Osteoblast (primary cell): Measurements from ENCODE around the gene NCR2. TPM values are rescaled to one million over a fixed set of nuclear protein-coding genes. Genes with fewer than 3 reads are reported as not detected.
A peak's percentile ranks its signal among the peaks of the same experiment; 100 is the strongest.

Source experiments
- DNase-seq: peaks from one replicate; pipeline ENCODE4 v3.0.0; 2011; ENCODE audit warnings: low spot score, mixed read lengths; ENCODE audit not compliant: insufficient read length; ENCODE audit errors: missing footprints
- H2AFZ ChIP-seq: 2 replicates; pipeline ENCODE4 v1.6.0; 2011; ENCODE audit warnings: mild to moderate bottlenecking, low read length
- H3K27ac ChIP-seq: 2 replicates; pipeline ENCODE4 v1.5.1; 2011; ENCODE audit warnings: mild to moderate bottlenecking, low read depth, low read length, moderate library complexity
- H3K27me3 ChIP-seq: 2 replicates; pipeline ENCODE4 v1.6.0; 2012; ENCODE audit warnings: mild to moderate bottlenecking, control low read depth, inconsistent platforms, low read length, moderate library complexity; ENCODE audit not compliant: insufficient read depth
- H3K36me3 ChIP-seq: 2 replicates; pipeline ENCODE4 v1.5.1; 2011; ENCODE audit warnings: mild to moderate bottlenecking, low read length, control low read depth, moderate library complexity; ENCODE audit not compliant: insufficient read depth
- H3K4me1 ChIP-seq: 2 replicates; pipeline ENCODE4 v1.5.1; 2011; ENCODE audit warnings: mild to moderate bottlenecking, low read length, control low read depth, moderate library complexity; ENCODE audit not compliant: insufficient read depth
- H3K4me2 ChIP-seq: 2 replicates; pipeline ENCODE4 v1.6.0; 2011; ENCODE audit warnings: mild to moderate bottlenecking, low read length; ENCODE audit not compliant: insufficient read depth
- H3K4me3 ChIP-seq: fragments of 200-600 bp; sonication (generic); 3 replicates; pipeline ENCODE4 v1.5.1; 2012; ENCODE audit warnings: mild to moderate bottlenecking, low read length, inconsistent platforms; ENCODE audit not compliant: insufficient read depth
- H3K79me2 ChIP-seq: 2 replicates; pipeline ENCODE4 v1.6.0; 2012; ENCODE audit warnings: mild to moderate bottlenecking, low read length, control low read depth, inconsistent platforms; ENCODE audit not compliant: insufficient read depth
- H3K9me3 ChIP-seq: 2 replicates; pipeline ENCODE4 v1.5.1; 2011; ENCODE audit warnings: low read depth, low read length, control low read depth
- H4K20me1 ChIP-seq: 2 replicates; pipeline ENCODE4 v1.6.0; 2012; ENCODE audit warnings: mild to moderate bottlenecking, low read length, control low read depth; ENCODE audit not compliant: insufficient read depth
- total RNA-seq: library from RNA; depleted of rRNA; stranded (reverse); fragments of >200 nt; gene quantifications from 2 replicates; pipeline ENCODE4 v1.2.3, GENCODE V29; 2012
- TF ChIP-seq, protein P1 (sequence below): IDR thresholded peaks from 2 replicates; pipeline ENCODE4 v1.5.1; 2011; ENCODE audit warnings: mild to moderate bottlenecking, low read depth, low read length, moderate library complexity; ENCODE audit errors: extremely low read depth

NCR2 gene
- total RNA-seq, 1 donor, result not detected

DNA sequence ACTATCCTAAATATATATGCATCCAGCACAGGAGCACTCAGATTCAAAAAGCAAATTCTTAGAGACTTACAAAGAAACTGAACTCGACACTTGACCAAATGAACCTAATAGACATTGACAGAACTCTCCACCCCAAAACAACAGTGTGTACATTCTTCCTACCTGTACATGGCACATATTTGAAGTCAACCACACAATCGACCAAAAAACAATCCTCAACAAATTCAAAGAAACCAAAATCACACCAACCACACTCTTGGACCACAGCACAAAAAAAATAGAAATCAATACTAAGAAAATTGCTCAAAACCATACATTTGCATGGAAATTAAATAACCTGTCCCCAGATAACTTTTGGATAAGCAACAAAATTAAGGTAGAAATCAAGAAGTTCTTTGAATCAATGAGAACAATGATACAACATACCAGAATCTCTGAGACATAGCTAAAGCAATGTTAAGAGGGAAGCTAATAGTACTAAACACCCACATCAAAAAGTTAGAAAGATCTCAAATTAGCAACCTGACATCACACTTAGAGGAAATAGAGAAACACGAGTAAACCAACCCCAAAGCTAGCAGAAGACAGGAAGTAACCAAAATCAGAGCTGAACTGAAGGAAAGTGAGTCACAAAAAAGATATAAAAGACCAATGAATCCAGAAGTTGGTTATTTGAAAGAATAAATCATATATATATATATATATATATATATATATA, 36.5 kb upstream of the NCR2 start:
- Histone ChIP-seq H3K4me1 (no peaks in the 10 kb centered on the region), H3K27ac (no peak overlapping the region), H3K4me2 (no peak overlapping the region), H4K20me1 (no peaks in the 10 kb centered on the region), H3K4me3 (no peak overlapping the region), H3K79me2 (no peaks in the 10 kb centered on the region), H3K9me3 (no peaks in the 10 kb centered on the region), H2AFZ (no peak overlapping the region), H3K27me3 (no peaks in the 10 kb centered on the region), H3K36me3 (no peaks in the 10 kb centered on the region)
- TF ChIP-seq, protein P1, sequence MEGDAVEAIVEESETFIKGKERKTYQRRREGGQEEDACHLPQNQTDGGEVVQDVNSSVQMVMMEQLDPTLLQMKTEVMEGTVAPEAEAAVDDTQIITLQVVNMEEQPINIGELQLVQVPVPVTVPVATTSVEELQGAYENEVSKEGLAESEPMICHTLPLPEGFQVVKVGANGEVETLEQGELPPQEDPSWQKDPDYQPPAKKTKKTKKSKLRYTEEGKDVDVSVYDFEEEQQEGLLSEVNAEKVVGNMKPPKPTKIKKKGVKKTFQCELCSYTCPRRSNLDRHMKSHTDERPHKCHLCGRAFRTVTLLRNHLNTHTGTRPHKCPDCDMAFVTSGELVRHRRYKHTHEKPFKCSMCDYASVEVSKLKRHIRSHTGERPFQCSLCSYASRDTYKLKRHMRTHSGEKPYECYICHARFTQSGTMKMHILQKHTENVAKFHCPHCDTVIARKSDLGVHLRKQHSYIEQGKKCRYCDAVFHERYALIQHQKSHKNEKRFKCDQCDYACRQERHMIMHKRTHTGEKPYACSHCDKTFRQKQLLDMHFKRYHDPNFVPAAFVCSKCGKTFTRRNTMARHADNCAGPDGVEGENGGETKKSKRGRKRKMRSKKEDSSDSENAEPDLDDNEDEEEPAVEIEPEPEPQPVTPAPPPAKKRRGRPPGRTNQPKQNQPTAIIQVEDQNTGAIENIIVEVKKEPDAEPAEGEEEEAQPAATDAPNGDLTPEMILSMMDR, result no peak
- no peak for DNase-seq

- Histone ChIP-seq H3K4me3 (no peak overlapping the region), H3K27me3 (peaks cover 4% of the 10 kb centered on the region), H3K4me1 (no peaks in the 10 kb centered on the region), H2AFZ (no peak overlapping the region), H4K20me1 (no peaks in the 10 kb centered on the region), H3K9me3 (no peaks in the 10 kb centered on the region), H3K4me2 (no peak overlapping the region), H3K79me2 (no peaks in the 10 kb centered on the region), H3K36me3 (no peaks in the 10 kb centered on the region), H3K27ac (no peak overlapping the region)
- no peak for DNase-seq
- TF ChIP-seq, protein P1, result no peak
These were observed 32.8 kb upstream of the NCR2 start for GRCh38 chr6:41302638-41303037.

DNA sequence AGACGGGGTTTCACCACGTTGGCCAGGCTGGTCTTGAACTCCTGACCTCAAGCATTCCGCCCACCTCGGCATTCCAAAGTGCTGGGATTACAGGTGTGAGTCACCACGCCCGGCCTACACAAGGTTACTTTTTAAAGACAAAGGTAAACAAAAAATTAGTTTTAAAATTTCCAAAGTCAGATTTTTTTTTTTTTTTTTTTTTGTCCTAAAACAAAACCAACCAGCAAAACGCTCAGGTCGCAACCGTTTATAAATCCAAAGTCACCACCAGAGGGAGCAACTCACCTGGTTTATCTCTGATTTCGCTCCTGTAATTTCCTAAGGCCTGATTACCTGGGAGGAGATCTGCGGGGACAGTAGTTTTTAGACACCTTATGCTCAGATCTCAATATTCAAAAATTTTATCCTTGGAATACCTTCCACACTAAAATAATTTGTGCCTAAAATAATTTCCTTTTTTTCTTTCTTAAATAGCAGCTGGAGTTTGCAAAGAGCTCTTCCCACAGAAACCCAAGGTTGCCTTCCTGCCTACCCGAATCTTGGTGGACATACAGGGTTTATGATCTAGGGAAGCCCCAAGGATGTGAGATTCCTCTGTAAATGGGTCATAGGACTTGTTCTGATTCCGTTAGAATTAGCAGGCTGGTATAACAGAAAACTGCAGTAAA, 29.1 kb upstream of the NCR2 start:
- H4K20me1 ChIP-seq, result no peaks in the 10 kb centered on the region
- no peak overlapping the region for H3K4me2 ChIP-seq
- no peaks in the 10 kb centered on the region for H3K4me1 ChIP-seq
- no peak overlapping the region for H3K4me3 ChIP-seq
- H3K9me3 ChIP-seq, result no peaks in the 10 kb centered on the region
- no peak overlapping the region for H3K27ac ChIP-seq
- no peaks in the 10 kb centered on the region for H3K36me3 ChIP-seq
- H2AFZ ChIP-seq, result no peak overlapping the region
- peaks cover 12% of the 10 kb centered on the region for H3K27me3 ChIP-seq
- DNase-seq, result peak; percentile 30
- TF ChIP-seq, protein P1, result peak; percentile 65
- no peaks in the 10 kb centered on the region for H3K79me2 ChIP-seq

GRCh38 chr6:41315203-41315602, 20.2 kb upstream of the NCR2 start:
- no peaks in the 10 kb centered on the region for H3K36me3 ChIP-seq
- H2AFZ ChIP-seq, result no peak overlapping the region
- H3K27ac ChIP-seq, result no peak overlapping the region
- TF ChIP-seq, protein P1, result no peak
- peaks cover 52% of the 10 kb centered on the region for H3K27me3 ChIP-seq
- H3K4me3 ChIP-seq, result no peak overlapping the region
- no peaks in the 10 kb centered on the region for H4K20me1 ChIP-seq
- DNase-seq, result no peak
- H3K79me2 ChIP-seq, result no peaks in the 10 kb centered on the region
- no peaks in the 10 kb centered on the region for H3K9me3 ChIP-seq
- peaks cover 3% of the 10 kb centered on the region for H3K4me1 ChIP-seq
- no peak overlapping the region for H3K4me2 ChIP-seq
